ENCODE data around the gene IL1RAP. TPM values are rescaled to one million over a fixed set of nuclear protein-coding genes. Genes with fewer than 3 reads are reported as not detected.

IL1RAP gene
- total RNA-seq, 1 donor, result 14.8 TPM

GRCh38 chr3:190580417-190580816 is 66.5 kb downstream of the IL1RAP start:
- DNase-seq (ENCODE audit: insufficient read length, low spot score, missing footprints), result no peak
- Histone ChIP-seq H3K4me2 (ENCODE audit: insufficient read depth, low read length) (no peak overlapping the region), H2AFZ (ENCODE audit: low read length) (no peak overlapping the region), H3K27ac (ENCODE audit: low read depth, low read length) (no peak overlapping the region), H3K27me3 (ENCODE audit: insufficient read depth, low read length) (no peaks in the 10 kb centered on the region), H3K36me3 (ENCODE audit: insufficient read depth, low read length) (no peaks in the 10 kb centered on the region), H3K4me1 (ENCODE audit: insufficient read depth, low read length) (peaks cover 24% of the 10 kb centered on the region), H3K9me3 (ENCODE audit: low read depth, low read length) (no peaks in the 10 kb centered on the region), H3K4me3 (ENCODE audit: insufficient read depth, low read length) (no peak overlapping the region), H3K79me2 (ENCODE audit: insufficient read depth, low read length) (no peaks in the 10 kb centered on the region), H4K20me1 (ENCODE audit: insufficient read depth, low read length) (no peaks in the 10 kb centered on the region)
- TF ChIP-seq CTCF (IDR thresholded peaks at IDR 0.05; ENCODE audit: extremely low read depth, low read depth, low read length), result no peak

- no peaks in the 10 kb centered on the region for H3K79me2 ChIP-seq (ENCODE audit: insufficient read depth, low read length)
- no peak for TF ChIP-seq CTCF (IDR thresholded peaks at IDR 0.05; ENCODE audit: extremely low read depth, low read depth, low read length)
Measured at GRCh38 chr3:190581041-190581541, 67.2 kb downstream of the IL1RAP start.

GRCh38 chr3:190582667-190583066 is 68.8 kb downstream of the IL1RAP start:
- H3K36me3 ChIP-seq (ENCODE audit: insufficient read depth, low read length), result no peaks in the 10 kb centered on the region
- H3K4me2 ChIP-seq (ENCODE audit: insufficient read depth, low read length), result no peak overlapping the region
- H3K27me3 ChIP-seq (ENCODE audit: insufficient read depth, low read length), result no peaks in the 10 kb centered on the region
- H3K79me2 ChIP-seq (ENCODE audit: insufficient read depth, low read length), result no peaks in the 10 kb centered on the region
- DNase-seq (ENCODE audit: insufficient read length, low spot score, missing footprints), result no peak
- no peak overlapping the region for H2AFZ ChIP-seq (ENCODE audit: low read length)
- H3K4me1 ChIP-seq (ENCODE audit: insufficient read depth, low read length), result peaks cover 38% of the 10 kb centered on the region
- H3K4me3 ChIP-seq (ENCODE audit: insufficient read depth, low read length), result no peak overlapping the region
- no peak for TF ChIP-seq CTCF (IDR thresholded peaks at IDR 0.05; ENCODE audit: extremely low read depth, low read depth, low read length)
- no peaks in the 10 kb centered on the region for H3K9me3 ChIP-seq (ENCODE audit: low read depth, low read length)
- no peaks in the 10 kb centered on the region for H4K20me1 ChIP-seq (ENCODE audit: insufficient read depth, low read length)
- no peak overlapping the region for H3K27ac ChIP-seq (ENCODE audit: low read depth, low read length)

More at GRCh38 chr3:190581041-190581541, 67.2 kb downstream of the IL1RAP start:
- peak overlapping the region; percentile 37 for H3K4me2 ChIP-seq (ENCODE audit: insufficient read depth, low read length)
- H3K27me3 ChIP-seq (ENCODE audit: insufficient read depth, low read length), result no peaks in the 10 kb centered on the region
- no peak for DNase-seq (ENCODE audit: insufficient read length, low spot score, missing footprints)
- H3K27ac ChIP-seq (ENCODE audit: low read depth, low read length), result peak overlapping the region; percentile 51
- H4K20me1 ChIP-seq (ENCODE audit: insufficient read depth, low read length), result no peaks in the 10 kb centered on the region
- H3K9me3 ChIP-seq (ENCODE audit: low read depth, low read length), result no peaks in the 10 kb centered on the region
- peak overlapping the region; percentile 10 for H3K4me3 ChIP-seq (ENCODE audit: insufficient read depth, low read length)
- H2AFZ ChIP-seq (ENCODE audit: low read length), result peak overlapping the region; percentile 38
- H3K36me3 ChIP-seq (ENCODE audit: insufficient read depth, low read length), result no peaks in the 10 kb centered on the region
- peaks cover 29% of the 10 kb centered on the region for H3K4me1 ChIP-seq (ENCODE audit: insufficient read depth, low read length)

- peak overlapping the region; percentile 55 for H2AFZ ChIP-seq (ENCODE audit: low read length)
- peaks cover 30% of the 10 kb centered on the region for H3K4me1 ChIP-seq (ENCODE audit: insufficient read depth, low read length)
- no peaks in the 10 kb centered on the region for H3K36me3 ChIP-seq (ENCODE audit: insufficient read depth, low read length)
- H4K20me1 ChIP-seq (ENCODE audit: insufficient read depth, low read length), result no peaks in the 10 kb centered on the region
- no peaks in the 10 kb centered on the region for H3K27me3 ChIP-seq (ENCODE audit: insufficient read depth, low read length)
- DNase-seq (ENCODE audit: insufficient read length, low spot score, missing footprints), result peak; percentile 88
- peak overlapping the region; percentile 5 for H3K4me3 ChIP-seq (ENCODE audit: insufficient read depth, low read length)
- H3K9me3 ChIP-seq (ENCODE audit: low read depth, low read length), result no peaks in the 10 kb centered on the region
- H3K27ac ChIP-seq (ENCODE audit: low read depth, low read length), result peak overlapping the region; percentile 90
- H3K4me2 ChIP-seq (ENCODE audit: insufficient read depth, low read length), result peak overlapping the region; percentile 66
- no peaks in the 10 kb centered on the region for H3K79me2 ChIP-seq (ENCODE audit: insufficient read depth, low read length)
- TF ChIP-seq CTCF (IDR thresholded peaks at IDR 0.05; ENCODE audit: extremely low read depth, low read depth, low read length), result no peak
Measured at GRCh38 chr3:190585805-190586630, 72.1 kb downstream of the IL1RAP start.

Data from osteoblast (primary cell).